Lower lobe of right lung (tissue), 2 donors: ENCODE data around the gene BEAN1. TPM values are rescaled to one million over a fixed set of nuclear protein-coding genes. Genes with fewer than 3 reads are reported as not detected.

ENCODE experiments used
- ATAC-seq, 2 donors: fragments of 200-7000 bp; cut with Tn5 transposase; one replicate each; pipeline ENCODE4 v1.9.1; 2020 to 2022; ENCODE audit warnings: mild to moderate bottlenecking in 2 of 2, moderate library complexity in 2 of 2
- DNase-seq: peaks from one replicate; pipeline ENCODE4 v3.0.0-alpha.2; 2020
- H3K27ac ChIP-seq: fragments of 200-600 bp; one replicate; pipeline ENCODE4 v1.8.0; 2022
- H3K27me3 ChIP-seq: fragments of 200-600 bp; one replicate; pipeline ENCODE4 v1.8.0; 2022; ENCODE audit warnings: low read depth
- H3K36me3 ChIP-seq: fragments of 200-600 bp; one replicate; pipeline ENCODE4 v1.8.0; 2022; ENCODE audit warnings: mild to moderate bottlenecking
- H3K4me1 ChIP-seq: fragments of 200-600 bp; one replicate; pipeline ENCODE4 v1.8.0; 2022
- H3K4me3 ChIP-seq: fragments of 200-600 bp; one replicate; pipeline ENCODE4 v1.8.0; 2022; ENCODE audit warnings: mild to moderate bottlenecking
- H3K9me3 ChIP-seq: fragments of 200-600 bp; one replicate; pipeline ENCODE4 v1.8.0; 2022
- intact Hi-C: fragments of 100-400 bp; cut with DNase I; formaldehyde crosslinking; loops from one replicate; pipeline ENCODE4 v1.11.0; 2022
- total RNA-seq: library from RNA; stranded (reverse); fragmentation: NEBNext Ultra II Directional; extraction: Animal tissue kit (Norgen Biotek cat#: 25700); gene quantifications from one replicate; pipeline ENCODE4 v1.2.1, GENCODE V29; 2021
- TF ChIP-seq, protein P1 (sequence below): fragments of 200-600 bp; IDR thresholded peaks from one replicate; pipeline ENCODE4 v1.8.0; 2022; ENCODE audit warnings: antibody characterized with exemption, mild to moderate bottlenecking
- donor health status: DM: no; HTN: yes; CAD: no; lungs with severe emphysema.

BEAN1 gene
- total RNA-seq, 1 donor from 2014 or later, result 0.15 TPM

DNA sequence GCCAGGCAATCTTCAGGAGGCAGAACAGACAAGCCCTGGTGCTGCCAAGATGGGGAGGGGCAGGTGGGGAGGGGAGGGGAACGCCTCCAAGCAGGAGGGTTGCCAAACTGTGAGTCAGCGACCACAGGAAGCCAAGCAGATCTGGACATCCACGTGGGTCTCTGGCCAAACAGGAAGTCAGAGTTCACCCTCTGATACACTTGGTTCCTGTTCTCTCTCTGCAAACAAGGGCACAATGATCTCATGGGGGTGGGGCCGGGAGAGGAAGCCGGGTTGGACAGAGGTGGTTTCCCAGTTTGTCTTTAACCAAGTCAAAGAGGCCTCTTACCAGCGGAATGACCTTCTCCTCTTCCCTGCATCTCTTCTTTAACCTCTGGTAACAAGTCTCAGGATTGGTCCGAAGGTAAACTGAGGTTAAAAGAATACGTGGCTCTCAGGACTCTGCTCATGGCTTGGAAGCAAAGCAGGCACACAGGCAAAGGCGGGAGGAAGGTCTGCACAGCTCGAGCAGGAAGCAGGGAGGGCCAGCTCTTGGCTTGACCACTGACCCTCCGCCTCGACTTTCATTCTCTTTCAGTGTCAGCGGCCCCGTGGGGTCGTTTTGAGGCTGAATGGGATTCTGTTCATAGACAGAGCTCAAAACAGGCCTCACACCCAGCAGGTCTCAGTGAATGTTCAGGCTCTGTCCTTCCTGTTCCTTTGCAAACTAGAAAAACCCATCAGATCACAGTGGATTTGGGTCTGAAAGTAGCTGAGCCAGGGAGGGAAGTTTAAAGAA is 89.9 kb downstream of the BEAN1 start:
- Histone ChIP-seq H3K4me3 (peak overlapping the region; percentile 39), H3K27me3 (no peaks in the 10 kb centered on the region), H3K27ac (peak overlapping the region; percentile 98), H3K4me1 (peaks cover 82% of the 10 kb centered on the region), H3K36me3 (peaks cover 6% of the 10 kb centered on the region), H3K9me3 (no peaks in the 10 kb centered on the region)
- intact Hi-C loops, result no loop called here
- TF ChIP-seq, protein P1, sequence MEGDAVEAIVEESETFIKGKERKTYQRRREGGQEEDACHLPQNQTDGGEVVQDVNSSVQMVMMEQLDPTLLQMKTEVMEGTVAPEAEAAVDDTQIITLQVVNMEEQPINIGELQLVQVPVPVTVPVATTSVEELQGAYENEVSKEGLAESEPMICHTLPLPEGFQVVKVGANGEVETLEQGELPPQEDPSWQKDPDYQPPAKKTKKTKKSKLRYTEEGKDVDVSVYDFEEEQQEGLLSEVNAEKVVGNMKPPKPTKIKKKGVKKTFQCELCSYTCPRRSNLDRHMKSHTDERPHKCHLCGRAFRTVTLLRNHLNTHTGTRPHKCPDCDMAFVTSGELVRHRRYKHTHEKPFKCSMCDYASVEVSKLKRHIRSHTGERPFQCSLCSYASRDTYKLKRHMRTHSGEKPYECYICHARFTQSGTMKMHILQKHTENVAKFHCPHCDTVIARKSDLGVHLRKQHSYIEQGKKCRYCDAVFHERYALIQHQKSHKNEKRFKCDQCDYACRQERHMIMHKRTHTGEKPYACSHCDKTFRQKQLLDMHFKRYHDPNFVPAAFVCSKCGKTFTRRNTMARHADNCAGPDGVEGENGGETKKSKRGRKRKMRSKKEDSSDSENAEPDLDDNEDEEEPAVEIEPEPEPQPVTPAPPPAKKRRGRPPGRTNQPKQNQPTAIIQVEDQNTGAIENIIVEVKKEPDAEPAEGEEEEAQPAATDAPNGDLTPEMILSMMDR, result no peak
- ATAC-seq (peak; percentile 96 to 97), DNase-seq (peak; percentile 96)

DNA sequence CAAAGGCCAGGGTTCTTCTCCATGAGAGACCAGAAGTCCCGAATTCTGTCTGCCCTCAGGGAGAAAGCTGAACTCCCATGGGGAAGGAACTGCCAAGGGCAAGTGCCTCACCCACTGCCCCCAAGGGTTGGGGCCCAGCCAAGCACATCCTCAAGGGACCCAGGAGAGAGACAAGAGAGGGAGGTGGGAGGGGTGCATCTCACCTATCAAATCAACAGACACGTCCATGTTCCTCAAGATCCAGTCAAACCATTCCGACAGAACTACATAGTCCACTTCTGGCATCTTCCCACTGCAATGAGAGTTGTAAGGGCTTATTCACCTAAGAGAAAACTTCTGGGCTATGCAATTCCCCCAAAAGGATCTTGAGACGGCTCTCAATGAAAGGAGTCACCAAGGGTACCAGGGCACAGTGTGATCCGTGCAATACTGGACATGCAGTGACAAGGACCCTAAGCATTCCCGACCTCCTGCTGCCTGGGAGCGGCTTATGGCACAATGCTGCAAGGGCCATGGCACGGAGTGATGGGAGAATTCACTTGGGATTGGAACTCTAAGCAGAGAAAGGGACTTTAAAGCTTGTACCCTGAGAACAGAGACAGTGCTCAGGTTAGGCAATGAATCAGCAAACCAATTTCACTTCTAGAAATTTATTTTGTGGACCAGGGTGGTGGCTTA is 90.6 kb downstream of the BEAN1 start:
- H3K9me3 ChIP-seq, result no peaks in the 10 kb centered on the region
- no peaks in the 10 kb centered on the region for H3K27me3 ChIP-seq
- H3K4me1 ChIP-seq, result peaks cover 82% of the 10 kb centered on the region
- no peak for ATAC-seq
- intact Hi-C loops, result no loop called here
- peak overlapping the region; percentile 98 for H3K27ac ChIP-seq
- DNase-seq, result no peak
- TF ChIP-seq, protein P1, result no peak
- H3K4me3 ChIP-seq, result peak overlapping the region; percentile 39
- peaks cover 6% of the 10 kb centered on the region for H3K36me3 ChIP-seq

DNA sequence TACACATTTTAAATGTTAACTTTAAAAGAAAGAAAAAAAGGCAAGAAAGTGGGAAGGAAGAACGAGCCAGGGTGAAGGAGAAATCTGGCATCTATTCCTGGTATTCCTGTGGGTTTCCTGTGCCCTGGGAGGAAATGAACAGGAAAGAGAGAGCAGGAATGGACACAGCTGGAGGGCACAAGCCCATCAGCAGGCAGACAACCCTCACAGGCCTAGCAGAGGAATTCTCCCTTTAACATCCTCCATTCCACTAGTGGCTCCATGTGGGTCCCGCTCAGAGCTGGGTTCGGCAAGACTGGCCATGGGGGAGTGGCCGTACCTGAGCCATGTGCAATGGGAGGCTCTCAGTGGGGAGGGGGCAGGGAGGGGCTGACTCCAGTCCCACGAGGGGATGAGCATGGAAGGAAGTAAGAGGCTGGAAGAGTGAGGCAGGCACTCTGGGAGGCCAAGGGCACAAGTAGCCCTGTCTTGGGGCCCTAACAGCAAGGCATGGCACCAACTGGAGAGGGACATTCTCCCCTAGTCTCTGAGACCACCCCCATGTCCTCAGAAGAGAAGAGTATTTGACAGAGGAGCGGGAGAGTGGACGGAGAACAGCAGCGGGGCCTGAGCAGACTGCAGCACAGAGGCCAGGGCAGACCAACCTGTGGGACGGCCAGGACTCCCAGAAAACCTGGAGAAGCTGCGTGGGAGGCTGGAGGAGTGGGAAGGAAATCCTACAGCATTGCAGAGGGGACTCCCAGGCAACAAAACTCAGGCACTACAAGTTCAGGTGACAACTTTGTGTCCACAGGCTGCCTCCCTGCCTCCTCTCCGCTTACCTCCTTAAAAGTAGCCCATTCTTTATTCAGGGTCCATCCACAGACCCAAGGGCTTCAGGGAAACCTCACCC is 92.6 kb downstream of the BEAN1 start:
- intact Hi-C loops, result no loop called here
- Histone ChIP-seq H3K9me3 (no peaks in the 10 kb centered on the region), H3K4me3 (no peak overlapping the region), H3K27me3 (no peaks in the 10 kb centered on the region), H3K36me3 (peaks cover 2% of the 10 kb centered on the region), H3K27ac (peak overlapping the region; percentile 81), H3K4me1 (peaks cover 95% of the 10 kb centered on the region)
- TF ChIP-seq, protein P1, result no peak
- DNase-seq (no peak), ATAC-seq (no peak)

DNA sequence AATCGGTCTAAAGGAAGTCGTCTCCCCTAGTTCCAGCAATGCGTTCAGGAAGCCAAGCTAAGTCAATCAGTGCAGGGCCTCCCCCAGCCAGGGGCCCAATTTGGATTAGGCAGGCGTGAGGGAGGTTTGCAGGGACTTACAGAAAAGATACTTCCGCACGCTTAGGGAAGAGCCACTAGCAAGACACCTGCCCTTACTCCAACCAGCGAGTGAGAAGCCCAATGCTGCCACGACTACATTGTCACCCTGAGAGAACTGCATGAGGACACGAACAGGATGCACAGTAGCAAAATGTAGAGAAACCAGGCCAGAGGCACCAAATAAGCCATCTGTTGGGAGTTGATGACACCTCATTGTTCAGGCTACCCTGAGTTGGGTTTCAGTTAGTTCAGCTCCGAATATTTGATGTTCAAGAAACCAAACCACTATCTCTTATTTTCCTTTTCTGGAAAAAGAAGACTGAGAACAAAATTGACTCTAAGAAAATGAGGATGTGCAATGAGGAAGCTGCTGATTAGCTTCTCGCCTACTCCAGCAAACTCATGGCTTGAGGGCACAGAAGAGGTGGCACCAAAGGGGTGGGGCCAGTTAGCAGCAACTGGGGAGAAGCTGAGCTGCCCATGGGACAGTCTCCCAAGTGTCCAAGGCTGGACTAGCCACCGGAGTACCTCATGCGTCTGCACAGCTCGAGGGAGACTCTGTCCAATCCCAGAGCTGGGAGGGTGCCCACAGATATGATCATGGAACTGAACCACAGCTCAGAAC is 93.5 kb downstream of the BEAN1 start:
- DNase-seq (peak; percentile 86), ATAC-seq (peak; percentile 9 to 46)
- Histone ChIP-seq H3K27ac (peak overlapping the region; percentile 81), H3K27me3 (no peaks in the 10 kb centered on the region), H3K9me3 (no peaks in the 10 kb centered on the region), H3K4me3 (no peak overlapping the region), H3K36me3 (peaks cover 10% of the 10 kb centered on the region), H3K4me1 (peaks cover 97% of the 10 kb centered on the region)
- intact Hi-C loops, result no loop called here
- TF ChIP-seq, protein P1, result no peak
